Liver (tissue), 9 donors: ENCODE data around the gene SMURF2. TPM values are rescaled to one million over a fixed set of nuclear protein-coding genes. Genes with fewer than 3 reads are reported as not detected.

ENCODE experiments used
- DNase-seq: peaks from one replicate; pipeline ENCODE4 v3.0.0-alpha.2; 2017; ENCODE audit warnings: low spot score
- H3K27ac ChIP-seq, 2 donors: one replicate each; pipeline ENCODE4 v1.7.0; 2013; ENCODE audit warnings: inconsistent platforms in 2 of 2, low read length in 2 of 2, control low read depth in 1 of 2, low read depth in 1 of 2, mild to moderate bottlenecking in 1 of 2
- H3K27me3 ChIP-seq, 4 donors: one replicate each; pipeline versions ENCODE4 v1.6.1 to v1.7.0; 2013; ENCODE audit warnings: low read length in 3 of 4, inconsistent platforms in 1 of 4, mild to moderate bottlenecking in 1 of 4, moderate library complexity in 1 of 4; ENCODE audit not compliant: control insufficient read depth in 4 of 4, insufficient read depth in 4 of 4
- H3K36me3 ChIP-seq, 4 donors: one replicate each; pipeline versions ENCODE4 v1.6.1 to v1.7.0; 2013; ENCODE audit warnings: low read length in 3 of 4, mild to moderate bottlenecking in 3 of 4, low read depth in 1 of 4, moderate library complexity in 1 of 4; ENCODE audit not compliant: control insufficient read depth in 4 of 4, insufficient read depth in 3 of 4
- H3K4me1 ChIP-seq, 4 donors: one replicate each; pipeline versions ENCODE4 v1.6.1 to v1.7.0; 2013; ENCODE audit warnings: low read length in 3 of 4, mild to moderate bottlenecking in 3 of 4, moderate library complexity in 1 of 4; ENCODE audit not compliant: control insufficient read depth in 4 of 4, insufficient read depth in 4 of 4
- H3K4me3 ChIP-seq, 3 donors: one replicate each; pipeline versions ENCODE4 v1.6.1 to v1.7.0; 2013; ENCODE audit warnings: low read length in 3 of 3, control low read depth in 1 of 3, low read depth in 1 of 3, mild to moderate bottlenecking in 1 of 3
- H3K9ac ChIP-seq, 2 donors: one replicate each; pipeline ENCODE4 v1.7.0; 2013; ENCODE audit warnings: low read length in 2 of 2, mild to moderate bottlenecking in 2 of 2, moderate library complexity in 2 of 2, control low read depth in 1 of 2, low read depth in 1 of 2
- H3K9me3 ChIP-seq, 4 donors: one replicate each; pipeline versions ENCODE4 v1.6.1 to v1.7.0; 2013; ENCODE audit warnings: low read length in 3 of 4; ENCODE audit not compliant: control insufficient read depth in 4 of 4
- EGR1 ChIP-seq, 2 donors: IDR thresholded peaks; 2 replicates each; pipeline ENCODE4 v1.6.1; 2016 to 2018; ENCODE audit warnings: antibody characterized with exemption in 2 of 2, low read depth in 2 of 2
- GABPA ChIP-seq, 2 donors: IDR thresholded peaks in 1 of 2; conservative IDR thresholded peaks in 1 of 2; 2 replicates each; pipeline ENCODE4 v1.6.1; 2016; ENCODE audit warnings: antibody characterized with exemption in 2 of 2, mild to moderate bottlenecking in 1 of 2, moderate library complexity in 1 of 2
- HNF4A ChIP-seq, 2 donors: conservative IDR thresholded peaks; 2 replicates each; pipeline ENCODE4 v1.6.1; 2016; ENCODE audit warnings: antibody characterized with exemption in 2 of 2, mild to moderate bottlenecking in 2 of 2
- HNF4G ChIP-seq: IDR thresholded peaks from 2 replicates; pipeline ENCODE4 v1.6.1; 2016; ENCODE audit warnings: antibody characterized with exemption
- RXRA ChIP-seq, 2 donors: IDR thresholded peaks; 2 replicates each; pipeline ENCODE4 v1.6.1; 2017 to 2018; ENCODE audit warnings: antibody characterized with exemption in 2 of 2, mild to moderate bottlenecking in 1 of 2
- TAF1 ChIP-seq: conservative IDR thresholded peaks from 2 replicates; pipeline ENCODE4 v1.6.1; 2016; ENCODE audit warnings: antibody characterized with exemption, mild to moderate bottlenecking
- WGBS: extraction: QIAGEN DNeasy Blood & Tissue Kit; methylation state at CpG from one replicate; pipeline ENCODE4 v1.1.7; 2013; 5-methylcytosine and 5-hydroxymethylcytosine counted together
- polyA plus RNA-seq, 2 donors: library from polyadenylated mRNA; stranded (reverse) in 1 of 2; unstranded in 1 of 2; fragments of 200-250 nt in 1 of 2; fragments of >200 nt in 1 of 2; fragmentation: Nextera tagmentation in 1 of 2; extraction: Ambion mirVana in 1 of 2; gene quantifications; one replicate each; pipeline versions ENCODE4 v1.2.1 to v1.2.3, GENCODE V29; 2013 to 2015
- total RNA-seq, 2 donors: library from RNA; depleted of rRNA; stranded (reverse); fragments of >200 nt; gene quantifications; one replicate each; pipeline ENCODE4 v1.2.3, GENCODE V29; 2014
- TF ChIP-seq, protein P1 (sequence below): IDR thresholded peaks from 2 replicates; pipeline ENCODE4 v1.6.1; 2016; ENCODE audit warnings: antibody characterized with exemption
- TF ChIP-seq, protein P2 (sequence below): IDR thresholded peaks from 2 replicates; pipeline ENCODE4 v1.6.1; 2016; ENCODE audit warnings: antibody characterized with exemption
- TF ChIP-seq, protein P3 (sequence below): IDR thresholded peaks from 2 replicates; pipeline ENCODE4 v1.6.1; 2016; ENCODE audit warnings: antibody characterized with exemption, mild to moderate bottlenecking
- TF ChIP-seq, protein P4 (sequence below): fragments of 150-350 bp; IDR thresholded peaks from 2 replicates; pipeline ENCODE4 v1.5.1; 2017; ENCODE audit warnings: improper control_type of control experiment, low read depth, low read length; ENCODE audit not compliant: missing input control
- TF ChIP-seq, protein P5 (sequence below): IDR thresholded peaks from 2 replicates; pipeline ENCODE4 v1.6.1; 2016; ENCODE audit warnings: antibody characterized with exemption
- donor health status: healthy.
- donor health status: healthy.
- donor health status: healthy.
- donor health status: healthy.
- donor health status: healthy.

The SMURF2 gene
- total and polyA plus RNA-seq, 4 donors = 2.0 to 6.9 (median 3.5) TPM

DNA sequence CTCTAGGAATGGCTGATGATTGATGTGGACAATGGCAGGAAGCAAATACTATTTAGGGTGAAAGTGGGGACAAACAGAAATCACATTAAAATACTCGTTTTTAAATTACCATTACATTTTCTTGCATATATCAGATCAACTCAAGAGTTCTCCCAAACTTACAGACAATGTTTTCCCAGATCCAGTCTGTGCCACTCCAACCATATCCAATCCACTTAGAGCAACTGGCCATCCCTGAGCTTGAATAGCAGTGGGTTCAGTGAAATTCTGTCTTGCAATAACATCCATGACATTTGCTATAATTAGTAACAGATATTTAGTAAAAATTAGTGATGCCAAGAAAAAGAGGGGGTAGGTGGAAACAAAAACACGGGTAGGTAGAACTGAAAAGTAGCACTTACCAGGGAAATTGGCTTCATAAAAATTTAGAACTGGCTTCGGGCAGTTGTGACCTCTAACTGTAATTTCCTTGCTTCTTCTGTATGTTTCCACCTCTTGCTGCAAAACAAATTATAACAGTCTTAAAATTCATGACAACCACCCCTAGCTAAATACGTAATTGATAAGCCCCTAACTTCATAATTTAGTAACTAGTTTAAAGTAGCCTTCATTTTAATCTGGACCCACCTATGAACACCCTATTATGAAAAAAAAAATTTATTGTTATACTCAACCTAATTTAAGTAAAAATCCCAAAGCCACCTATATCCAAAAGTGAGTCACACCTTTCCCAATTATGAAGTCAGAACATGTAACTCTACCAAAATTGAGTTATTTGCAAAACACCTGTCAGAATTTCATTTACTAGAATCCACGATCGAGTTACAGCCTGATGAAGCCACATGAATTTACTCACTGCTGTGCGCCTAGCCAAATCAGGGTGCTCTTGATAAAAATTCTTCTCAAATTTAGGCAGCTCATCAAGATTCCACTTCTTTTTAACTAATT is 158.0 kb downstream of the SMURF2 start:
- H3K9ac ChIP-seq = peak overlapping the region; percentile 99
- peaks cover 12 to 60% (median 50%) of the 10 kb centered on the region in 4 donors for H3K36me3 ChIP-seq
- H3K9me3 ChIP-seq = no peaks in the 10 kb centered on the region
- 37% methylated on average over 7 of the region's 7 CpGs for WGBS
- TF ChIP-seq EGR1 (IDR thresholded peaks at IDR 0.05; ENCODE audit: low read depth in 2 of 2) = no peak
- TF ChIP-seq, protein P1, sequence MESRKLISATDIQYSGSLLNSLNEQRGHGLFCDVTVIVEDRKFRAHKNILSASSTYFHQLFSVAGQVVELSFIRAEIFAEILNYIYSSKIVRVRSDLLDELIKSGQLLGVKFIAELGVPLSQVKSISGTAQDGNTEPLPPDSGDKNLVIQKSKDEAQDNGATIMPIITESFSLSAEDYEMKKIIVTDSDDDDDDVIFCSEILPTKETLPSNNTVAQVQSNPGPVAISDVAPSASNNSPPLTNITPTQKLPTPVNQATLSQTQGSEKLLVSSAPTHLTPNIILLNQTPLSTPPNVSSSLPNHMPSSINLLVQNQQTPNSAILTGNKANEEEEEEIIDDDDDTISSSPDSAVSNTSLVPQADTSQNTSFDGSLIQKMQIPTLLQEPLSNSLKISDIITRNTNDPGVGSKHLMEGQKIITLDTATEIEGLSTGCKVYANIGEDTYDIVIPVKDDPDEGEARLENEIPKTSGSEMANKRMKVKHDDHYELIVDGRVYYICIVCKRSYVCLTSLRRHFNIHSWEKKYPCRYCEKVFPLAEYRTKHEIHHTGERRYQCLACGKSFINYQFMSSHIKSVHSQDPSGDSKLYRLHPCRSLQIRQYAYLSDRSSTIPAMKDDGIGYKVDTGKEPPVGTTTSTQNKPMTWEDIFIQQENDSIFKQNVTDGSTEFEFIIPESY = no peak
- TF ChIP-seq, protein P2, sequence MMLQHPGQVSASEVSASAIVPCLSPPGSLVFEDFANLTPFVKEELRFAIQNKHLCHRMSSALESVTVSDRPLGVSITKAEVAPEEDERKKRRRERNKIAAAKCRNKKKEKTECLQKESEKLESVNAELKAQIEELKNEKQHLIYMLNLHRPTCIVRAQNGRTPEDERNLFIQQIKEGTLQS = no peak
- TF ChIP-seq HNF4A (conservative IDR thresholded peaks at IDR 0.05) = no peak
- TF ChIP-seq TAF1 = no peak
- TF ChIP-seq, protein P3, sequence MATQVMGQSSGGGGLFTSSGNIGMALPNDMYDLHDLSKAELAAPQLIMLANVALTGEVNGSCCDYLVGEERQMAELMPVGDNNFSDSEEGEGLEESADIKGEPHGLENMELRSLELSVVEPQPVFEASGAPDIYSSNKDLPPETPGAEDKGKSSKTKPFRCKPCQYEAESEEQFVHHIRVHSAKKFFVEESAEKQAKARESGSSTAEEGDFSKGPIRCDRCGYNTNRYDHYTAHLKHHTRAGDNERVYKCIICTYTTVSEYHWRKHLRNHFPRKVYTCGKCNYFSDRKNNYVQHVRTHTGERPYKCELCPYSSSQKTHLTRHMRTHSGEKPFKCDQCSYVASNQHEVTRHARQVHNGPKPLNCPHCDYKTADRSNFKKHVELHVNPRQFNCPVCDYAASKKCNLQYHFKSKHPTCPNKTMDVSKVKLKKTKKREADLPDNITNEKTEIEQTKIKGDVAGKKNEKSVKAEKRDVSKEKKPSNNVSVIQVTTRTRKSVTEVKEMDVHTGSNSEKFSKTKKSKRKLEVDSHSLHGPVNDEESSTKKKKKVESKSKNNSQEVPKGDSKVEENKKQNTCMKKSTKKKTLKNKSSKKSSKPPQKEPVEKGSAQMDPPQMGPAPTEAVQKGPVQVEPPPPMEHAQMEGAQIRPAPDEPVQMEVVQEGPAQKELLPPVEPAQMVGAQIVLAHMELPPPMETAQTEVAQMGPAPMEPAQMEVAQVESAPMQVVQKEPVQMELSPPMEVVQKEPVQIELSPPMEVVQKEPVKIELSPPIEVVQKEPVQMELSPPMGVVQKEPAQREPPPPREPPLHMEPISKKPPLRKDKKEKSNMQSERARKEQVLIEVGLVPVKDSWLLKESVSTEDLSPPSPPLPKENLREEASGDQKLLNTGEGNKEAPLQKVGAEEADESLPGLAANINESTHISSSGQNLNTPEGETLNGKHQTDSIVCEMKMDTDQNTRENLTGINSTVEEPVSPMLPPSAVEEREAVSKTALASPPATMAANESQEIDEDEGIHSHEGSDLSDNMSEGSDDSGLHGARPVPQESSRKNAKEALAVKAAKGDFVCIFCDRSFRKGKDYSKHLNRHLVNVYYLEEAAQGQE = no peak
- TF ChIP-seq, protein P4, sequence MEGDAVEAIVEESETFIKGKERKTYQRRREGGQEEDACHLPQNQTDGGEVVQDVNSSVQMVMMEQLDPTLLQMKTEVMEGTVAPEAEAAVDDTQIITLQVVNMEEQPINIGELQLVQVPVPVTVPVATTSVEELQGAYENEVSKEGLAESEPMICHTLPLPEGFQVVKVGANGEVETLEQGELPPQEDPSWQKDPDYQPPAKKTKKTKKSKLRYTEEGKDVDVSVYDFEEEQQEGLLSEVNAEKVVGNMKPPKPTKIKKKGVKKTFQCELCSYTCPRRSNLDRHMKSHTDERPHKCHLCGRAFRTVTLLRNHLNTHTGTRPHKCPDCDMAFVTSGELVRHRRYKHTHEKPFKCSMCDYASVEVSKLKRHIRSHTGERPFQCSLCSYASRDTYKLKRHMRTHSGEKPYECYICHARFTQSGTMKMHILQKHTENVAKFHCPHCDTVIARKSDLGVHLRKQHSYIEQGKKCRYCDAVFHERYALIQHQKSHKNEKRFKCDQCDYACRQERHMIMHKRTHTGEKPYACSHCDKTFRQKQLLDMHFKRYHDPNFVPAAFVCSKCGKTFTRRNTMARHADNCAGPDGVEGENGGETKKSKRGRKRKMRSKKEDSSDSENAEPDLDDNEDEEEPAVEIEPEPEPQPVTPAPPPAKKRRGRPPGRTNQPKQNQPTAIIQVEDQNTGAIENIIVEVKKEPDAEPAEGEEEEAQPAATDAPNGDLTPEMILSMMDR = no peak
- TF ChIP-seq RXRA (IDR thresholded peaks at IDR 0.05) = no peak
- TF ChIP-seq, protein P5, sequence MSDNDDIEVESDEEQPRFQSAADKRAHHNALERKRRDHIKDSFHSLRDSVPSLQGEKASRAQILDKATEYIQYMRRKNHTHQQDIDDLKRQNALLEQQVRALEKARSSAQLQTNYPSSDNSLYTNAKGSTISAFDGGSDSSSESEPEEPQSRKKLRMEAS = no peak
- no peak for TF ChIP-seq GABPA (IDR thresholded peaks at IDR 0.05 in 1 of 2, conservative IDR thresholded peaks at IDR 0.05 in 1 of 2)
- TF ChIP-seq HNF4G = no peak
- H3K27ac ChIP-seq = peak overlapping the region; percentile 98 to 100
- no peak for DNase-seq
- H3K4me3 ChIP-seq = peak overlapping the region; percentile 64 to 99 (median 99)
- H3K4me1 ChIP-seq = peaks cover 5 to 52% (median 36%) of the 10 kb centered on the region in 4 donors
- no peaks in the 10 kb centered on the region for H3K27me3 ChIP-seq

DNA sequence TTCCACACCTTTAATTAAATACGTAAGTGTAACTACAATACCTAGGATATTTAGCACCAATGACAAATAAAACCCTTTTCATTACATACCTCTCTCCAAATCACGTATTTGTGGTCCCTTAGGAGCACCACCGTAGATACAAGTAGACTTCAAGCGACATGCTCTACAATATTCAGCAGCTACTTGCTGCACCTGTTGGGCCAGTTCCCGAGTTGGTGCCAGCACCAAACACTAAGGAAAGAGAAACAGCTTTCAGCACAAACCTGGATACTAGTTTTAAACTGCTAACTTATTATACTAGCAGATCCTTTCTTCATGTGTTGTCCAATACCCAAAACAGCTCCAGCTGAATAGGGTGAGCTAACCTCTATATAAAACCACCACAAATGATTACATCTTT is 158.8 kb downstream of the SMURF2 start:
- peaks cover 5 to 53% (median 41%) of the 10 kb centered on the region in 4 donors for H3K4me1 ChIP-seq
- 88% methylated on average over 5 of the region's 5 CpGs for WGBS
- H3K36me3 ChIP-seq = peaks cover 12 to 63% (median 56%) of the 10 kb centered on the region in 4 donors
- no peak overlapping the region for H3K9ac ChIP-seq
- no peak for DNase-seq
- no peaks in the 10 kb centered on the region for H3K27me3 ChIP-seq
- H3K27ac ChIP-seq = no peak overlapping the region
- H3K4me3 ChIP-seq = no peak overlapping the region
- TF ChIP-seq, protein P5 = no peak
- no peak for TF ChIP-seq EGR1 (IDR thresholded peaks at IDR 0.05; ENCODE audit: low read depth in 2 of 2)
- no peak for TF ChIP-seq GABPA (IDR thresholded peaks at IDR 0.05 in 1 of 2, conservative IDR thresholded peaks at IDR 0.05 in 1 of 2)
- no peak for TF ChIP-seq TAF1
- no peak for TF ChIP-seq HNF4G
- no peaks in the 10 kb centered on the region for H3K9me3 ChIP-seq
